Fibroblast of villous mesenchyme (primary cell): ENCODE results near the gene AOPEP. TPM values are rescaled to one million over a fixed set of nuclear protein-coding genes. Genes with fewer than 3 reads are reported as not detected.
A peak's percentile ranks its signal among the peaks of the same experiment; 100 is the strongest.
"Not testable (repeated sequence)": the region's sequence is repeated elsewhere in the genome, so short reads cannot be mapped to it uniquely, and the experiment has no call there.

Source experiments
- DNase-seq: peaks from one replicate; pipeline ENCODE4 v3.0.0-alpha.2; 2010; ENCODE audit warnings: low read depth
- H3K4me3 ChIP-seq: 2 replicates; pipeline ENCODE4 v1.5.1; 2011; ENCODE audit warnings: low read depth, mild to moderate bottlenecking, low read length
- CTCF ChIP-seq: IDR thresholded peaks from 2 replicates; pipeline ENCODE4 v1.5.1; 2012; ENCODE audit warnings: low read depth, mild to moderate bottlenecking, low read length; ENCODE audit not compliant: insufficient read depth
- total RNA-seq: library from RNA; depleted of rRNA; stranded (reverse); fragments of >200 nt; gene quantifications from 2 replicates; pipeline ENCODE4 v1.2.3, GENCODE V29; 2012

The AOPEP gene
- total RNA-seq, 1 donor, result 153 TPM

- DNase-seq, result no peak
- no peak for TF ChIP-seq CTCF
- no peak overlapping the region for H3K4me3 ChIP-seq
These were observed 116.6 kb downstream of the AOPEP start for GRCh38 chr9:94843134-94843533.

- no peak for DNase-seq
- no peak for TF ChIP-seq CTCF
These were observed 120.2 kb downstream of the AOPEP start for GRCh38 chr9:94846739-94847138.

GRCh38 chr9:94847486-94847885 lies 121.0 kb downstream of the AOPEP start:
- peak; percentile 73 for DNase-seq
- TF ChIP-seq CTCF, result no peak
- H3K4me3 ChIP-seq, result no peak overlapping the region

More at GRCh38 chr9:94846739-94847138, 120.2 kb downstream of the AOPEP start:
- no peak overlapping the region for H3K4me3 ChIP-seq

GRCh38 chr9:94848791-94849190 lies 122.3 kb downstream of the AOPEP start:
- DNase-seq, H3K4me3 ChIP-seq: not testable (repeated sequence)

GRCh38 chr9:94850540-94851434 lies 124.3 kb downstream of the AOPEP start:
- H3K4me3 ChIP-seq, result no peak overlapping the region
- no peak for TF ChIP-seq CTCF
- no peak for DNase-seq

- H3K4me3 ChIP-seq, result no peak overlapping the region
- DNase-seq, result no peak
- no peak for TF ChIP-seq CTCF
These were observed 125.0 kb downstream of the AOPEP start for GRCh38 chr9:94851467-94851866.

GRCh38 chr9:94851892-94852291 lies 125.4 kb downstream of the AOPEP start:
- H3K4me3 ChIP-seq, result no peak overlapping the region
- TF ChIP-seq CTCF, result no peak
- no peak for DNase-seq
